Heart left ventricle (tissue), 13 donors: Measurements from ENCODE around the gene TEF.

Experiments
- CTCF ChIP-seq, 12 donors: fragments of 200-600 bp; sonication (generic) in 4 of 12; IDR thresholded peaks; one replicate each; pipeline versions ENCODE4 v1.5.0 to v1.8.0; 2018 to 2022; ENCODE audit warnings: antibody characterized with exemption in 12 of 12, mild to moderate bottlenecking in 5 of 12
- POLR2A ChIP-seq, 2 donors: fragments of 450-650 bp; IDR thresholded peaks; one replicate each; pipeline ENCODE4 v1.6.1; 2017; ENCODE audit warnings: antibody characterized with exemption in 2 of 2, mild to moderate bottlenecking in 2 of 2, moderate library complexity in 2 of 2
- donor health status: ischemic (EF 13 %, LVEDD 7.1; RV severe dilation, severe dysfunction).
- donor health status: DM: no; HTN: yes; CAD: no.
- donor health status: DM: no; HTN: no; CAD: no.
- donor health status: ischemic (EF 25% LVEDD 6.9; RV normal size, moderate dysfunction).
- donor health status: ischemic (EF 25% LVEDD 5.7; RV mildly dilated, moderate dysfunction).
- donor health status: ischemic (EF 35%, LVEDD 5.7; RV mildly dilated, moderate dysfunction).
- donor health status: nonischemic (EF 11% LVEDD 7.7; RV severe dilation, severe dysfunction).
- donor health status: DM: yes; HTN: yes; CAD: no.
- donor health status: PGD.
- donor health status: ischemic (EF 29% LVEDD 5.4; RV normal size, mild dysfunction).
- donor health status: nonischemic (EF 23%, LVEDD 6.1; RV moderate dilation, normal function).

GRCh38 chr22:41366323-41367029 lies 15.3 kb upstream of the TEF start:
- TF ChIP-seq CTCF (IDR thresholded peaks at IDR 0.05), result no peak
- TF ChIP-seq POLR2A (IDR thresholded peaks at IDR 0.05), result no peak
